Measurements from ENCODE around the gene MFAP3L. TPM values are rescaled to one million over a fixed set of nuclear protein-coding genes. Genes with fewer than 3 reads are reported as not detected.

MFAP3L gene
- polyA plus RNA-seq, 1 donor from 2014 or later, result 4.0 TPM

DNA sequence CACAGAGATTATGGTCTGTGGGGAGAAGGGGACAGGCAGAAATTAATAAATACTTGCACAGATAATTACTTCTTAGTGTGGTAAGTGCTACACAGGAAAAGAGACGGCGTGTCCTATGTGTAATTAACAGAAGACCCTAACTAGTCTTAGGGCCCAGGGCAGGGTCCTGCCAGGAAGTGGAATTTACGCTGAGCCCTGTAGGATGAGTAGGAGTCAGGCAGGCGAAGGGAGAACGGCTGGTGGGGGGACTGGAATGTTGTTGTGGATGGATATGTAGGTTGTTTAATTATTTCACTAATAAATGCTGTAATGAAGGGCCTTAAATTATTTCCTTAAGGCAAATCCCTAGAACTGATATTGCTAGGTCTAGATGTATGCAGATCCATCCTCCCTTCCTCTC, 26.7 kb upstream of the MFAP3L start:
- no peaks in the 10 kb centered on the region for H3K27me3 ChIP-seq (ENCODE audit: insufficient read depth, low read depth, low read length)

DNA sequence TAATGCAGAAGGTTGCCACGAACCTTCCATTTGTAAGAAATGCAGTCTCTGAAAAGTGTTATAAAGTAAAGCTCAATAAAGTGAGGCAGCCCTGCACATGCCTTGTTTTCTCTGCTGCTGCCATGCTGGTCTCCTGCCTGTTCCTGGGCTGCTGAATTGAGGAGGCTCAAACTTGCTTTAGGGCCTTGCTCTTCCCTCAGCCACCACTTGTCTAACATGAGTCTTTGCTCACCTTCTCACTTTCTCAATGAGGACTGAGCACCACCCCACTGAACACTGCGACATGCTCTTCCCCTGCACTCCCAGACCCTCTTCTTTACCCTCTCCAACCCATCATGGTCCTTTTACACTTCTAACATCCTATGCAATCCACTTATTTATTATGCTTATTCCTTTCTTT, 25.2 kb upstream of the MFAP3L start:
- H4K20me1 ChIP-seq (ENCODE audit: insufficient read depth), result no peaks in the 10 kb centered on the region
- no peaks in the 10 kb centered on the region for H3K27me3 ChIP-seq (ENCODE audit: insufficient read depth, low read depth, low read length)
- H3K36me3 ChIP-seq (ENCODE audit: insufficient read depth, low read length), result no peaks in the 10 kb centered on the region
- H3F3A ChIP-seq (ENCODE audit: insufficient read depth, low read length, poor library complexity, severe bottlenecking), result no peaks in the 10 kb centered on the region
- no peak overlapping the region for H3K4me3 ChIP-seq (ENCODE audit: low read length)
- no peaks in the 10 kb centered on the region for H3K9me3 ChIP-seq (ENCODE audit: low read length)
- H3K79me2 ChIP-seq (replicated peaks; ENCODE audit: insufficient read depth, low read length), result no peaks in the 10 kb centered on the region
- H3K9me2 ChIP-seq (ENCODE audit: insufficient read depth, low read length), result no peaks in the 10 kb centered on the region
- TF ChIP-seq EZH2 (IDR thresholded peaks at IDR 0.05; ENCODE audit: borderline replicate concordance, insufficient read depth, low read length, poor library complexity, severe bottlenecking), result no peak
- TF ChIP-seq, protein P1, sequence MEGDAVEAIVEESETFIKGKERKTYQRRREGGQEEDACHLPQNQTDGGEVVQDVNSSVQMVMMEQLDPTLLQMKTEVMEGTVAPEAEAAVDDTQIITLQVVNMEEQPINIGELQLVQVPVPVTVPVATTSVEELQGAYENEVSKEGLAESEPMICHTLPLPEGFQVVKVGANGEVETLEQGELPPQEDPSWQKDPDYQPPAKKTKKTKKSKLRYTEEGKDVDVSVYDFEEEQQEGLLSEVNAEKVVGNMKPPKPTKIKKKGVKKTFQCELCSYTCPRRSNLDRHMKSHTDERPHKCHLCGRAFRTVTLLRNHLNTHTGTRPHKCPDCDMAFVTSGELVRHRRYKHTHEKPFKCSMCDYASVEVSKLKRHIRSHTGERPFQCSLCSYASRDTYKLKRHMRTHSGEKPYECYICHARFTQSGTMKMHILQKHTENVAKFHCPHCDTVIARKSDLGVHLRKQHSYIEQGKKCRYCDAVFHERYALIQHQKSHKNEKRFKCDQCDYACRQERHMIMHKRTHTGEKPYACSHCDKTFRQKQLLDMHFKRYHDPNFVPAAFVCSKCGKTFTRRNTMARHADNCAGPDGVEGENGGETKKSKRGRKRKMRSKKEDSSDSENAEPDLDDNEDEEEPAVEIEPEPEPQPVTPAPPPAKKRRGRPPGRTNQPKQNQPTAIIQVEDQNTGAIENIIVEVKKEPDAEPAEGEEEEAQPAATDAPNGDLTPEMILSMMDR (IDR thresholded peaks at IDR 0.05; ENCODE audit: poor library complexity, severe bottlenecking), result no peak
- no peak for TF ChIP-seq MXI1 (conservative IDR thresholded peaks at IDR 0.05; ENCODE audit: poor library complexity, severe bottlenecking)
- no peak for TF ChIP-seq POLR2AphosphoS5 (IDR thresholded peaks at IDR 0.05)
- TF ChIP-seq, protein P2, sequence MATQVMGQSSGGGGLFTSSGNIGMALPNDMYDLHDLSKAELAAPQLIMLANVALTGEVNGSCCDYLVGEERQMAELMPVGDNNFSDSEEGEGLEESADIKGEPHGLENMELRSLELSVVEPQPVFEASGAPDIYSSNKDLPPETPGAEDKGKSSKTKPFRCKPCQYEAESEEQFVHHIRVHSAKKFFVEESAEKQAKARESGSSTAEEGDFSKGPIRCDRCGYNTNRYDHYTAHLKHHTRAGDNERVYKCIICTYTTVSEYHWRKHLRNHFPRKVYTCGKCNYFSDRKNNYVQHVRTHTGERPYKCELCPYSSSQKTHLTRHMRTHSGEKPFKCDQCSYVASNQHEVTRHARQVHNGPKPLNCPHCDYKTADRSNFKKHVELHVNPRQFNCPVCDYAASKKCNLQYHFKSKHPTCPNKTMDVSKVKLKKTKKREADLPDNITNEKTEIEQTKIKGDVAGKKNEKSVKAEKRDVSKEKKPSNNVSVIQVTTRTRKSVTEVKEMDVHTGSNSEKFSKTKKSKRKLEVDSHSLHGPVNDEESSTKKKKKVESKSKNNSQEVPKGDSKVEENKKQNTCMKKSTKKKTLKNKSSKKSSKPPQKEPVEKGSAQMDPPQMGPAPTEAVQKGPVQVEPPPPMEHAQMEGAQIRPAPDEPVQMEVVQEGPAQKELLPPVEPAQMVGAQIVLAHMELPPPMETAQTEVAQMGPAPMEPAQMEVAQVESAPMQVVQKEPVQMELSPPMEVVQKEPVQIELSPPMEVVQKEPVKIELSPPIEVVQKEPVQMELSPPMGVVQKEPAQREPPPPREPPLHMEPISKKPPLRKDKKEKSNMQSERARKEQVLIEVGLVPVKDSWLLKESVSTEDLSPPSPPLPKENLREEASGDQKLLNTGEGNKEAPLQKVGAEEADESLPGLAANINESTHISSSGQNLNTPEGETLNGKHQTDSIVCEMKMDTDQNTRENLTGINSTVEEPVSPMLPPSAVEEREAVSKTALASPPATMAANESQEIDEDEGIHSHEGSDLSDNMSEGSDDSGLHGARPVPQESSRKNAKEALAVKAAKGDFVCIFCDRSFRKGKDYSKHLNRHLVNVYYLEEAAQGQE (IDR thresholded peaks at IDR 0.05; ENCODE audit: borderline replicate concordance), result no peak
- TF ChIP-seq EP300 (conservative IDR thresholded peaks at IDR 0.05; ENCODE audit: poor library complexity, severe bottlenecking), result no peak
- no peak for TF ChIP-seq SMC3 (conservative IDR thresholded peaks at IDR 0.05; ENCODE audit: poor library complexity)
- no peak for TF ChIP-seq TAF1 (IDR thresholded peaks at IDR 0.05; ENCODE audit: low read depth)
- TF ChIP-seq RAD21 (conservative IDR thresholded peaks at IDR 0.05), result no peak
- H2AFZ ChIP-seq (ENCODE audit: low read depth, low read length), result no peak overlapping the region
- no peak overlapping the region for H3K9ac ChIP-seq (ENCODE audit: low read length)
- no peak overlapping the region for H3K4me2 ChIP-seq (ENCODE audit: low read length)
- no peak overlapping the region for H3K27ac ChIP-seq (ENCODE audit: low read length)

More for the DNA sequence above, 26.7 kb upstream of the MFAP3L start:
- Histone ChIP-seq H3K4me2 (ENCODE audit: low read length) (no peak overlapping the region), H4K20me1 (ENCODE audit: insufficient read depth) (no peaks in the 10 kb centered on the region), H3F3A (ENCODE audit: insufficient read depth, low read length, poor library complexity, severe bottlenecking) (no peaks in the 10 kb centered on the region), H3K36me3 (ENCODE audit: insufficient read depth, low read length) (peaks cover 6% of the 10 kb centered on the region), H2AFZ (ENCODE audit: low read depth, low read length) (no peak overlapping the region), H3K4me3 (ENCODE audit: low read length) (no peak overlapping the region), H3K9ac (ENCODE audit: low read length) (no peak overlapping the region), H3K27ac (ENCODE audit: low read length) (no peak overlapping the region), H3K9me2 (ENCODE audit: insufficient read depth, low read length) (no peaks in the 10 kb centered on the region), H3K79me2 (replicated peaks; ENCODE audit: insufficient read depth, low read length) (no peaks in the 10 kb centered on the region), H3K9me3 (ENCODE audit: low read length) (no peaks in the 10 kb centered on the region)
- TF ChIP-seq, protein P1 (IDR thresholded peaks at IDR 0.05; ENCODE audit: poor library complexity, severe bottlenecking), result no peak
- TF ChIP-seq EP300 (conservative IDR thresholded peaks at IDR 0.05; ENCODE audit: poor library complexity, severe bottlenecking) (no peak), SMC3 (conservative IDR thresholded peaks at IDR 0.05; ENCODE audit: poor library complexity) (no peak), TAF1 (IDR thresholded peaks at IDR 0.05; ENCODE audit: low read depth) (no peak), RAD21 (conservative IDR thresholded peaks at IDR 0.05) (no peak), EZH2 (IDR thresholded peaks at IDR 0.05; ENCODE audit: borderline replicate concordance, insufficient read depth, low read length, poor library complexity, severe bottlenecking) (no peak), POLR2AphosphoS5 (IDR thresholded peaks at IDR 0.05) (no peak), MXI1 (conservative IDR thresholded peaks at IDR 0.05; ENCODE audit: poor library complexity, severe bottlenecking) (no peak)
- TF ChIP-seq, protein P2 (IDR thresholded peaks at IDR 0.05; ENCODE audit: borderline replicate concordance), result no peak

All from neural cell (in vitro differentiated cells).